Activated CD4-positive, alpha-beta memory T cell treated with anti-CD3 and anti-CD28 coated beads for 36 hours (primary cell): ENCODE measurements around the gene LSP1. TPM values are rescaled to one million over a fixed set of nuclear protein-coding genes. Genes with fewer than 3 reads are reported as not detected.

Source experiments
- CTCF ChIA-PET: fragments of 350-600 bp; sonication (Branson Sonifier 250); formaldehyde crosslinking; loops from one replicate; lab custom pipeline; 2021; ENCODE audit warnings: antibody characterized with exemption, inconsistent platforms; lab: Charles Lee
- POLR2A ChIA-PET: fragments of 350-600 bp; sonication (Branson Sonifier 250); formaldehyde crosslinking; loops from one replicate; lab custom pipeline; 2021; ENCODE audit warnings: antibody characterized with exemption; lab: Charles Lee
- DNase-seq: peaks from one replicate; pipeline ENCODE4 v3.0.0-alpha.2; 2020
- H3K27ac Mint-ChIP-seq: one replicate; pipeline ENCODE4 v1.8.0; 2021; ENCODE audit warnings: mixed read lengths
- H3K27me3 Mint-ChIP-seq: one replicate; pipeline ENCODE4 v1.8.0; 2021; ENCODE audit warnings: mixed read lengths
- H3K36me3 Mint-ChIP-seq: one replicate; pipeline ENCODE4 v1.8.0; 2021; ENCODE audit warnings: mixed read lengths
- H3K4me1 Mint-ChIP-seq: one replicate; pipeline ENCODE4 v1.8.0; 2021; ENCODE audit warnings: low read depth, mixed read lengths
- H3K4me3 Mint-ChIP-seq: one replicate; pipeline ENCODE4 v1.8.0; 2021; ENCODE audit warnings: mild to moderate bottlenecking, mixed read lengths
- H3K9me3 Mint-ChIP-seq: one replicate; pipeline ENCODE4 v1.8.0; 2021; ENCODE audit warnings: mixed read lengths
- intact Hi-C: fragments of 100-400 bp; cut with micrococcal nuclease; formaldehyde crosslinking; loops from one replicate; pipeline ENCODE4 v1.15.1; 2023
- total RNA-seq, 2 experiments: library from RNA; stranded (reverse); gene quantifications; one replicate each; pipeline ENCODE4 v1.2.3, GENCODE V29; 2021

The LSP1 gene
- total RNA-seq, 2 experiments from 2014 or later = 179 to 181 TPM

GRCh38 chr11:1832211-1832919 is 20.5 kb upstream of the LSP1 start:
- no peak overlapping the region for H3K27ac Mint-ChIP-seq
- ChIA-PET CTCF (interaction anchor here (0.5 to 13.7 kb wide), 54 partner anchors 8 to 323 kb away, joined by 3 to 488 read pairs (median 4); partner anchors contain the start of genes H19, KRTAP5-6 and LSP1), POLR2A (interaction anchor here (2.5 kb wide), 1 partner anchor 138 kb away, joined by 19 read pairs; no protein-coding TSS in a partner anchor)
- peak; percentile 66 for DNase-seq
- H3K4me1 Mint-ChIP-seq = no peaks in the 10 kb centered on the region
- H3K9me3 Mint-ChIP-seq = no peaks in the 10 kb centered on the region
- peaks cover 5% of the 10 kb centered on the region for H3K27me3 Mint-ChIP-seq
- intact Hi-C loops = loop anchor here (1.0 to 2.0 kb wide), 2 partner anchors 138 to 180 kb away; no protein-coding TSS in a partner anchor
- no peak overlapping the region for H3K4me3 Mint-ChIP-seq
- H3K36me3 Mint-ChIP-seq = no peaks in the 10 kb centered on the region

- intact Hi-C loops = loop anchor here (1.0 to 2.0 kb wide), 2 partner anchors 139 to 180 kb away; no protein-coding TSS in a partner anchor
- no peaks in the 10 kb centered on the region for H3K36me3 Mint-ChIP-seq
- H3K4me1 Mint-ChIP-seq = no peaks in the 10 kb centered on the region
- H3K9me3 Mint-ChIP-seq = no peaks in the 10 kb centered on the region
- POLR2A ChIA-PET = interaction anchor here (2.5 kb wide), 1 partner anchor 139 kb away, joined by 19 read pairs; no protein-coding TSS in a partner anchor
- H3K4me3 Mint-ChIP-seq = no peak overlapping the region
- CTCF ChIA-PET = interaction anchor here (0.6 to 13.7 kb wide), 54 partner anchors 8 to 323 kb away, joined by 3 to 488 read pairs (median 4); partner anchors contain the start of genes H19, KRTAP5-6 and LSP1
- H3K27ac Mint-ChIP-seq = no peak overlapping the region
- DNase-seq = no peak
- H3K27me3 Mint-ChIP-seq = peaks cover 5% of the 10 kb centered on the region
Observed at GRCh38 chr11:1832920-1833295, 20.0 kb upstream of the LSP1 start.

DNA sequence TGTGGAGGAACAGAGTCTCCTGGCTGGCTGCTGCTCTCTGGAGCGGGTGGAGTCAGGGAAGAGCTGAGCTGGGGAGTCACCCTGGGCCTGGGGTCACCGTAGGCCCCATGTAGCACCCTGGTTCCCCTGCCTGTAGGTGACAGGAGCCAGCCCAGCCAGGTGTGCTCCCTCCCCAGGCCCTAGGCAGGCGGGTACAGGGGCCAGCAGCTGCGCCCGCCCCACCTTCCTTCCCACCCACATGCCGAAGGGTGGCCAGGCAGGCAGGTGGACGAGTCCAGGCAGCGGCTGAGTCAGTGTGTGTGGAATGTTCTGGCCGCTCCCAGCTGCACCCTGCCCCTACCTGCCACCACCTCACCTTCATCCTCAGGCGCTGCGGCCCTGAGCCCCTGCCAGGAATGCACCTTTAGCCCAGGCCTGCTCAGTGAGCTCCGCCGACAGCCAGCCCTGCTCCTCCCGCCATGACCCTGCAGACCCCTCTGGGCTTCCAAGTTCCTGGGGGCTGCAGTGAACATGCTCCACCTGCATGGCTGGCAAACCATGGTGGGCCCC is 18.7 kb upstream of the LSP1 start:
- DNase-seq = no peak
- intact Hi-C loops = no loop called here
- H3K27ac Mint-ChIP-seq = no peak overlapping the region
- H3K9me3 Mint-ChIP-seq = no peaks in the 10 kb centered on the region
- H3K27me3 Mint-ChIP-seq = peaks cover 5% of the 10 kb centered on the region
- no peak overlapping the region for H3K4me3 Mint-ChIP-seq
- no peaks in the 10 kb centered on the region for H3K4me1 Mint-ChIP-seq
- no peaks in the 10 kb centered on the region for H3K36me3 Mint-ChIP-seq
- POLR2A ChIA-PET = interaction anchor here (2.5 kb wide), 1 partner anchor 140 kb away, joined by 19 read pairs; no protein-coding TSS in a partner anchor
- CTCF ChIA-PET = interaction anchor here (0.8 to 13.7 kb wide), 18 partner anchors 14 to 317 kb away, joined by 3 to 488 read pairs (median 10); partner anchors contain the start of genes KRTAP5-6 and LSP1

GRCh38 chr11:1834779-1835670 is 17.9 kb upstream of the LSP1 start, which contains the start of gene SYT8:
SYT8 (plus strand) TSS chr11:1834990; CDS start chr11:1835106, 116 bp downstream.
- Mint-ChIP-seq H3K36me3 (no peaks in the 10 kb centered on the region), H3K4me3 (no peak within 1 kb of the TSS), H3K4me1 (peaks cover 5% of the 10 kb centered on the region), H3K27me3 (peaks cover 5% of the 10 kb centered on the region), H3K27ac (no peak within 1 kb of the TSS), H3K9me3 (no peaks in the 10 kb centered on the region)
- DNase-seq = no peak
- intact Hi-C loops = no loop called here
- ChIA-PET CTCF (interaction anchor here (0.8 to 13.7 kb wide), 12 partner anchors 17 to 316 kb away, joined by 3 to 488 read pairs (median 12); partner anchors contain the start of genes H19 and LSP1), POLR2A (interaction anchor here (0.6 kb wide), 1 partner anchor 66 kb away, joined by 3 read pairs; no protein-coding TSS in a partner anchor)

DNA sequence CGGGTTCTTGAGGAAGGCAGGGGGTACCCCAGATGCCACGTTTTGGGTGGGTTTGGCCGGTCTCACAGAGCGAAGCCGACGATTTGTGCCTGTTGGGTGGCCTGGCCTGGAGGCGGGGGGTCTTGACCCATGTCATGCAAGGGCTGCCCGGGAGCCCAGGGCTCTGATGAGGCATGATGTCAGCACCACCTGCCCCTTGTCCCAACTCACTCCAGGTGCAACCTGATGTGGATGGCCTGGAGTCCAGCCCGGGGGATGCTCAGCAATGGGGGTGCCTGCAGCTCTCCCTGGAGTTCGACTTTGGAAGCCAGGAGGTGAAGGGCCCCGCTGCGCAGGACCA is 17.2 kb upstream of the LSP1 start:
- CTCF ChIA-PET = interaction anchor here (1.2 to 13.7 kb wide), 7 partner anchors 58 to 316 kb away, joined by 3 to 488 read pairs (median 4); partner anchors contain the start of gene H19
- no peak for DNase-seq
- Mint-ChIP-seq H3K36me3 (no peaks in the 10 kb centered on the region), H3K9me3 (no peaks in the 10 kb centered on the region), H3K4me1 (peaks cover 5% of the 10 kb centered on the region), H3K4me3 (no peak overlapping the region), H3K27ac (no peak overlapping the region), H3K27me3 (peaks cover 5% of the 10 kb centered on the region)
- POLR2A ChIA-PET = no interaction called here
- intact Hi-C loops = no loop called here

GRCh38 chr11:1836011-1836945 is 16.6 kb upstream of the LSP1 start:
- ChIA-PET POLR2A (no interaction called here), CTCF (interaction anchor here (0.6 to 13.7 kb wide), 15 partner anchors 18 to 330 kb away, joined by 3 to 488 read pairs (median 4); partner anchors contain the start of gene H19)
- Mint-ChIP-seq H3K4me1 (peaks cover 5% of the 10 kb centered on the region), H3K4me3 (no peak overlapping the region), H3K27me3 (peaks cover 5% of the 10 kb centered on the region), H3K27ac (no peak overlapping the region), H3K9me3 (no peaks in the 10 kb centered on the region), H3K36me3 (no peaks in the 10 kb centered on the region)
- intact Hi-C loops = no loop called here
- no peak for DNase-seq

- CTCF ChIA-PET = interaction anchor here (1.2 to 13.7 kb wide), 6 partner anchors 60 to 319 kb away, joined by 4 to 488 read pairs (median 10); no protein-coding TSS in a partner anchor
- Mint-ChIP-seq H3K9me3 (no peaks in the 10 kb centered on the region), H3K4me1 (peaks cover 5% of the 10 kb centered on the region), H3K27ac (no peak overlapping the region), H3K4me3 (no peak overlapping the region), H3K27me3 (peaks cover 3% of the 10 kb centered on the region), H3K36me3 (no peaks in the 10 kb centered on the region)
- DNase-seq = peak; percentile 83
- POLR2A ChIA-PET = no interaction called here
- intact Hi-C loops = loop anchor here (1.0 kb wide), 1 partner anchor 314 kb away; no protein-coding TSS in a partner anchor
Observed at GRCh38 chr11:1837171-1838076, 15.5 kb upstream of the LSP1 start.

- CTCF ChIA-PET = interaction anchor here (1.2 to 2.0 kb wide), 3 partner anchors 44 to 314 kb away, joined by 4 to 16 read pairs (median 13); no protein-coding TSS in a partner anchor
- POLR2A ChIA-PET = no interaction called here
- Mint-ChIP-seq H3K27ac (no peak overlapping the region), H3K9me3 (no peaks in the 10 kb centered on the region), H3K27me3 (peaks cover 3% of the 10 kb centered on the region), H3K36me3 (no peaks in the 10 kb centered on the region), H3K4me3 (no peak overlapping the region), H3K4me1 (peaks cover 5% of the 10 kb centered on the region)
- peak; percentile 31 for DNase-seq
- intact Hi-C loops = no loop called here
Observed at GRCh38 chr11:1838077-1838425, 14.8 kb upstream of the LSP1 start.

GRCh38 chr11:1838426-1839144 is 14.3 kb upstream of the LSP1 start, which contains the start of gene TNNI2:
TNNI2 (plus strand) TSS chr11:1838981; CDS start chr11:1839697, 716 bp downstream.
- Mint-ChIP-seq H3K4me3 (no peak within 1 kb of the TSS), H3K27ac (no peak within 1 kb of the TSS), H3K4me1 (peaks cover 10% of the 10 kb centered on the region), H3K9me3 (no peaks in the 10 kb centered on the region), H3K36me3 (no peaks in the 10 kb centered on the region), H3K27me3 (peaks cover under 1% of the 10 kb centered on the region)
- DNase-seq = no peak
- intact Hi-C loops = no loop called here
- ChIA-PET POLR2A (no interaction called here), CTCF (interaction anchor here (0.8 to 2.0 kb wide), 6 partner anchors 44 to 313 kb away, joined by 3 to 16 read pairs (median 4); partner anchors contain the start of gene H19)
